ENCODE results near the gene DLG1.

Gene DLG1

DNA sequence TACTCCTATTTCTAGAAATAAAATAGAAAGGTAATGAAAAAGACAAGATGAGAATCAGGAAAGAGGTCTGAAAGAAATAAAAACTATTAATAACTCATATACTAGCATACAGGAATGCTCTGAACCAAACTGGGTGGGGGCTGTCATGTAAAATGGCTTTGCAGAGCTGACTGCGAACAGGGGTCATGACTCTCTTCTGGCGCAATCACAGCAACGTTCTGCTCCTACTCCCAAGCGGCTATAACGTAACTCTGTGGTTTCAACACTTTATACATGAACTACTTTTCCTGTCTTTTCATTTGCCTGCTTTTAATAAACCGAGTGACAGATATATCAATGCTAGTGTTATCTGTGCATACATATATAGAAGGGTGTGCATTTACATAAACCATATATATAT lies 116.7 kb downstream of the DLG1 start:
- DNase-seq (ENCODE audit: low read depth in 1 of 2, low spot score in 1 of 2) = no peak

DNA sequence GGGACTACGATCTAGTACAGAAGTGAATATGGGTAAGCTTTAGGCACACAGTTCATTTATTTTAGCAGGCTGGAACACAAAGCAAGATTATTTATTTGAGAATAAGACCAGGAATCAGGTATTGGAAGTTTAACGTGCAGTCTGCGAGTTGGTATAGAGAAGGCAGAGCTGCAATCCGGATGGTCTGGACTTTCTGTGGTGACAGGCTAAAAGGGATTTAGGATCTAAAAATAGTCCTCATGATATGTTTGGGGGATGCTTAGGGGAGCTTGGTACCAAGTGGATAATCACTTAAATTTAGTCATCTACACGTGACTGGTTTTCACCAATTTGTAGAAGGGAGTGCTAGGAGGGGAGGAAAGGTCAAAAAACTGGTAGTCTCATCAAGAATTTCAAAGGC lies 119.4 kb downstream of the DLG1 start:
- DNase-seq (ENCODE audit: low read depth in 1 of 2, low spot score in 1 of 2) = no peak

DNA sequence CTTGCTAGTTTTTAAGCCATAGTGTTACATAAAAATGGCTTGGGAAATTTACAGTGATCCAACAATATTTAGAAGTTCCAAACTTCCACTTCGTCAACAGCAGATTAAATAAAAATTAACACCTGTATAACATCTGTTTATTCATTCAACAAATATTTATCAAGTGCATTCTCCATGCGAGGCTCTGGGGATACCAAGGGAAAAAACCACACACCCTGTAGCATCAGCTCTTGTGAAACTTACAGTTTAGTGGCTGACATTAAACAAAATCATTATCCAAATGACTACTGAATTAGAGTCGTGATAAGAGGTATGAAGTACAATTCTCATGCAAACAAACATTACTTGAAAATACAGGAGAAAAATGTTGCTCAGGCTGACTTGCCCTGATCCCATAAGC lies 122.9 kb downstream of the DLG1 start:
- no peak for DNase-seq (ENCODE audit: low read depth in 1 of 2, low spot score in 1 of 2)

DNA sequence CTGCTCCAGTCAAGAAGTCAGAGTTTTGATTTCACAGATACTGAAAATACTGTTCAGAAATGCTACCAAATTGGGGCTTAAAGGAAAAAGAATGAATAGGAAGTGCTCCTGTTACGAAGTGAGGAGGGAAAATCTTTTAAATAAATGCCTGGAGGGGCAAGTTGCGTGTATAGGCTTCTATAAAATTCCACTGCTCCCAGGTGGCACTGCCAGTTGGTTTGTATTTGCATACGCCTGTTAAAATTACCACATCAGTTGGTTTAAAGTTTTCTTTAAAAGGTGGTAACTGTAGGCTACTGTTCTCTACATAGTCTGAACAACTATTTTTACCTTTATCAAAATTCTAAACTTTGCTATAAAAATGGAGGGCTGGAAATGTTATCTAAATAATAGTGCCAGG lies 123.5 kb downstream of the DLG1 start:
- no peak for DNase-seq (ENCODE audit: low read depth in 1 of 2, low spot score in 1 of 2)

DNA sequence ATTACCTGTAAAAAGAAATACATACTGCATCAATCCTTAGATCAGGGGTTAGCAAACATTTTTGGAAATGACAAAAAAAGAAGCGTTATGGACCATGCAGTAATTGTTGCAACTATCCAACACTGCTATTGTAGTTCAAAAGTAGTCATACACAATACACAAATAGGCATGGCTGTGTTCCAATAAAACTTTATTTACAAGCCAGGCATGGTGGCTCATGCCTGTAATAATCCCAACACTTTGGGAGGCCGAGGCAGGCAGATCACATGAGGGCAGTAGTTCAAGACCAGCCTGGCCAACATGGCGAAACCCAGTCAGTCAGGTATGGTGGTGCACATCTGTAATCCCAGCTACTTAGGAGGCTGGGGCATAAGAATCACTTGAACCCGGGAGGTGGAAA lies 124.8 kb downstream of the DLG1 start:
- no peak for DNase-seq (ENCODE audit: low read depth in 1 of 2, low spot score in 1 of 2)

DNA sequence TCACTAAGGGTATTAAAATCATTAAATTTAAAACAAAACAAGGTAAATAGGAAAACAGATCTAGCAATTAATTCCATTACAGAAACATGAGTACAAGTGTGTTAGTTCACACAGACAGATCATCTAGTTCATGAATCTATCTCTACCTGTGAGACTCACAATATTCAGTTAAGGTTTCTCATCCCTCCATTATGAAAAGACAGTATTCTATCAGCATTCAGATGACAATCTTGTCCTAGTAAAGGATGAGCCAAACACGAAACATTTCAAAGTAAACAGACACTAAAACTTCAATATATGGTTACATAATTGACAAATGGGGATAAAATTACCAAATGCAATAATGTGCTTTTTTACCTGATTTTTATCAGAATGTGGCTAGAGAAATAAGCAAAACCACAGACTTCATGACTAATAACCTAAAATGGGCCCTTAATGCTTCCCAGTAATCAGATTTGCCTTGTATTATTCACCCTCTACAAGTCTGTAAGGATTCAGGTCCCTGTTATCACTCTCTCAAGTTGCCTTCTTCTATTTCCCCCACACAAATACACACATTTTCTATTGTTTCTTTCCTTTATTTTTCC lies 126.8 kb downstream of the DLG1 start:
- DNase-seq (ENCODE audit: low read depth in 1 of 2, low spot score in 1 of 2) = no peak

DNA sequence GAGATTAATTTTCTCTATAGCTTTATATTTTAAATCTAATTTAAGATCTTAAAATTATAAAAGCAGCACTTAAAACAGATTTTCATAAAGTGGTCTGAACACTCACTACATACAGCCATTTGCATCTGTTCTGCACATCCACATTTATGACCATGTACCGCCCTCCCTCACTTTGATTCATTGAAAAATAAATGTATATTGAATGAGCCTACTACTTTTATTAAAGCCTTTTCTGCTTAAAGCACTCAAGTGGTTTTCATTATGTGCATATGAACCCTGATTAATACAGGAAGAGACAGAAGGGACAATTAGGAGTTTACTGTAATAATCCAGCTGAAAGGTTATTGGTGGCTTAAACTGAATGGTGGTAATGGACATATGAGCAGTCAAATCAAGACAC lies 129.4 kb downstream of the DLG1 start:
- no peak for DNase-seq (ENCODE audit: low read depth in 1 of 2, low spot score in 1 of 2)

DNA sequence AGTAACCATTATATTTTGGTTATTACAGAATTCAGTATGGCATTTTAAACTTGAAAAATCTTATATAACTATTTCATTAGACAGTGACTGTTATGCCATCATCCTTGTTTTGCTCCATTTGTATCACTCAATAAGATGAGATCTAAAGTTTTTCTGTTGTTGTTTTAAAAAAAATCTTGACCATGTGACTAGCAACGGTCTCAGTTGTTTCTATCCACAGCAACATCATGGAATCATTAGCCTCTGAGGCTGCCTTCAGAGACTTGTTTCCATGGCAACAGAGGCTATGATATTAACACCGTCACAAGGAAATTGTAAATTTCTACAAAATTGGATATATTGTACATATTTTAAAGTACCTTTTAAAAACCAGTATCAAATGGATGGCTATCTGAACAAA lies 129.8 kb downstream of the DLG1 start:
- no peak for DNase-seq (ENCODE audit: low read depth in 1 of 2, low spot score in 1 of 2)

DNA sequence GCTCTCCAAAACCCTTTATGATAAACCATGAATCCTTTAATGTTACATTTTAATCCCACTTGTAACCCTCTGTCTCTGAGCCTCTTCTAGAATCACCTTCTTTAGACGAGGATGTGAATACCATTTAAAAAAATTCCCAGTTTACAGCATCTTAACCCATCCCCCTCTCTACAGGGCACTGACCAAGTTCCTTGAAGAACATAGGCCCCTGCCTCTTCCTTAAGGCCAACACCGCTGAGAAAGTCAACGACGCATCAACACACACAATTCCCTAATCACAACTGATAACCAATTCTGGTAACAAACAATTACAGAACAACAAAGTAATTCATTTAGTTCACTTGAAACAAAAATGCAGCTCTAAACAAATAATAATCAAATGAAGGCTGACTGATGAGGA lies 130.3 kb downstream of the DLG1 start:
- no peak for DNase-seq (ENCODE audit: low read depth in 1 of 2, low spot score in 1 of 2)

DNA sequence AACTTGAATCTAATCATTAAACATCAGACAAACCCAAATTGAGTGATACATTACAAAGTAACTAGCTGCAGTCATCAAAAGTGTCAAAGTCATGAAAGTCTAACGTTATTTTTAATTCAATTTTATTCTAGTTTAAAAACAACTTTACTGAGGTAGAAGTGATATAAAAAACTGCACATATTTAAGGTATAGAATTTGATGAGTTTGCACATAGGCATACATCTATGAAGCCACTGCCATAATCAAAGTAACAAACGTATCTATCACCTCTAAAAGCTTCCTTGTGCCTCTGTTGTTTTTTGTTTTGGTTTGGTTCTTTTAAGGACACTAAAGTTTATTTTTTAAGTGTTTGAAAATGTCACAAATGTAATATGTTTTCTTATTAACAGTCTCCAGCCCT lies 130.9 kb downstream of the DLG1 start:
- DNase-seq (ENCODE audit: low read depth in 1 of 2, low spot score in 1 of 2) = no peak

DNA sequence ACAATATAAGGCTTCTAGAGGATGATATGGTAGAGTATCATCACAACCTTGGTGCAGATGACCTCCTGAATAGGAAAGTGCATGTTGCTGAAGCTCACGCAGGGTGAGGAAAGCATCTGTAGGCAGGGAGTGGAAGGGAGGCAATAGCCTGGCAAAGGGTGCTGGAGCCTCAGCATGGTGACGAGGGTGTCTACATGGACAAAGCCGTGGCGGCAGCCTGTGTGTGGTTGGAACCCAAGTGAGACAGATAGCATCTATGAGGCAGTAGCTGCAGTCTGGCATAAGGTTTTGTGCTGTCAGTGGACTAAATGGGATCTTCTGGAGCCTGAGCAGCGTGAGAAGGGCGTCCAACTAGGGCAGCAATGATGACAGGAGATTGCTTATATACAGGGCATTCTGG lies 132.5 kb downstream of the DLG1 start:
- no peak for DNase-seq (ENCODE audit: low read depth in 1 of 2, low spot score in 1 of 2)

DNA sequence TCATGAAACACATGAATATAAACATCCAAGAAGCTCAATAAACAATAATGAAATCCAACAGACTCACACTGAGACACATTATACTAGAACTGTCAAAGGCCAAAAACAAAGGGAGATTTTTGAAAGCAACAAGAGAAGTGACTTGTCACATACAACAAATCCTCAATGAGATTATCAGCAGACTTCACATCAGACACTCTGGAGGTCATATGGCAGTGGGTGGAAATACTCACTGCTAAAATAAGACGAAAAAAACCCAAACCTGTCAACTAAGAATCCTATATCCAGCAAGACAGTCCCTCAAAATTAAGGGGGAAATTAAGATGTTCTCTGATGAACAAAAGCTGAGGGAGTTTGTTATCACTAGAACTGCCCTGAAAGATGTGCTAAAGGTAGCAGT lies 143.4 kb downstream of the DLG1 start:
- no peak for DNase-seq (ENCODE audit: low read depth in 1 of 2, low spot score in 1 of 2)

DNA sequence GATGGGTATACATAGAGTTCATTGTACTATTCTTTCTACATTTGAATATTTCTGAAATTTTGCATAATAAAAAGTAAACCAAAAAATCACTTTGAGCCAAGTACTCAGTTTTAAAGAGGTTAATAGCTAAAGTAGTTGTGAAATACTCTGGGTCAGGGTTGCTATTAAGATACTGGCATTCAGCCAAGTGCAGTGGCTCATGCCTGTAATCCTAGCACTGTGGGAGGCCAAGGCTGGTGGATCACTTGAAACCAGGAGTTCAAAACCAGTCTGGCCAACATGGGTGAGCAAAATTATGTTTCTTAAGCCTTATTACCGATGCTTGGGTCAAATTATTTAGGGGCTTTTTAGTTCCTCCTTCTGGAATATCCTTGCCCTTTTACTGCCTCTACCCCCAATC lies 146.8 kb downstream of the DLG1 start:
- DNase-seq (ENCODE audit: low read depth in 1 of 2, low spot score in 1 of 2) = no peak

DNA sequence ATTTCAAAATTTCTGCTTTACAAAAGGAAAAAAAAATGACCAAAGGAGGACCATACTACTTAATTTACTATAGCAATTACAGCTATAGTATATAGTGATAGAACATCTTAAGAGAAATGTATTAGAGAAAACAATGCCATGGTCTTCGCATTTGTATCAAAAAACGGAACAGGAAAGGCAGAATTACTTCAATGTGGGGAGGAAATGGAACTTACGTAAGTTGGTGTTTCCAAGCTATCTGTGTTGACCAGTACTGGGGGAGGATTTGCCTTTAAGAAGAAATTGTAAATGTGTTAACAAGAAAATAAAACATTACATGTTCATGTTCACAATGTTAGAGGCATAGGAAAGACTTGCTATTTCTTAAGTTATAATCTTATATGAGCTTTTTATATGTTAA lies 148.9 kb downstream of the DLG1 start:
- no peak for DNase-seq (ENCODE audit: low read depth in 1 of 2, low spot score in 1 of 2)

DNA sequence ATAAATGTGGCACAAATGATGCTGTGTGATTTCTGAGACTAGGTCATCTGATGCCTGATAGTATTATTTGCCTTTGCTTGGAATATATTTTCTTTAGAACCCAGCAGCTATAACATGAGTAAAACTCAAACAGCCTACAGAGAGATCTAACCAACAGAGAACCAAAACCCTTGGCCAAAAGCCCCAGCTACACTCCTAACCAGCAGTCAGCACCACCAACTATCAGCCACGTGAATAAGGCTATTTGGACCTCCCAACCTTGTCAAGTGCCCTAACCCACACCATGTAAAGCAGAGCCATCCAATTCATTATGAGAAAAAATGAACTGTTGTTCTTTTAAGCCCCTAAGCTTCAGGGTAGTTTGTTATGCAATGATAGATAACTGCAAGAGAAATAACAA lies 154.2 kb downstream of the DLG1 start:
- DNase-seq (ENCODE audit: low read depth in 1 of 2, low spot score in 1 of 2) = no peak

DNA sequence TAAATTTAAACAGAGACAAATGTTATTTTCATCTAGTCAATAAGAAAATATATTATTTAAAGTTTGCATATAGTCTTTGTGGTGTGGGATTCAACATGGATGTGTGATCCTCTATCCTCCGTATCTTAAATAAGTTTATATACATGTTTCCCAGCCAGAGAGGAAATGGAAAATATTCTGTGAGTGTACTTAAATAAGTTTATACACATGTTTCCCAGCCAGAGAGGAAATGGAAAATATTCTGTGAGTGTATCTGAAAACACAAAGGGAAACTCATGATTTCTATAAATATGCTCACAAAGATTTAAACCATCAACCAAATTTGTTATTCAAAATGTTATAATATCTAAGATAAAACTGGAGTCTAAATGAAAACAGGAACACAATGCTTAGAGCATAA lies 158.8 kb downstream of the DLG1 start:
- no peak for DNase-seq (ENCODE audit: low read depth in 1 of 2, low spot score in 1 of 2)

DNA sequence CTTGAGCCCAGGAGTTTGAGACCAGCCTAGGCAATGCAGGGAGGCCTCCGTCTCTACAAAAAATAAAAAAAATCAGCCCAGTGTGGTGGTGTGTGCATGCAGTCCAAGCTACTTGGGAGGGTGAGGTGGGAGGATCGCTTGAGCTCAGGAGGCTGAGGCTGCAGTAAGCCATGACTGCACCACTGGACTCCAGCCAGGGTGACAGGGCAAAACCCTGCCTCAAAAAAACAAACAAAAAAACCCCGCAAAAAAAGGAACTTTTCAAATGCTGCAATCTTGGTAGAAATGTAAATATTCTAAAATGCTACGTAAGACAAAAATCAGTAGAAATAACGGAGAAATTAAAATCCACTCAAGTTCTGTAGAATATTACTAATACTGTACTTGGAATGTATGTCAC lies 160.7 kb downstream of the DLG1 start:
- no peak for DNase-seq (ENCODE audit: low read depth in 1 of 2, low spot score in 1 of 2)

DNA sequence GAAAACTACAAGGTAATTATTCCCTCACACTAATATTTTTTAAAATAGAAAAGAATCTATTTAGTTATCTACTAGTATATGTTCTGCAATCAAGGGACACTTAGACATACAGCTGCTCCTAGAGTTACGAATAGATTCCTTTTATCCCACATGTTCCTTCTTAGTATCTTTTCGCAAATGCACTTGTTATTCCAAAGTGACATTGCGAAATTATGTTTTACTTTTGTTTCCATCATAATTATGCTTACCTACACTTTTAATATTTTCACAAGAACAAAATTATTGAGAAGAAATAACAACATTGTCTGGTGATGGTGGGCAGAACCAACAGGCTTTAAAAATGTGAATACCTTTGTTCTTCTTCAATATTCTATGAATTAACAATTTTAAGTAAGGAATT lies 161.7 kb downstream of the DLG1 start:
- DNase-seq (ENCODE audit: low read depth in 1 of 2, low spot score in 1 of 2) = no peak

DNA sequence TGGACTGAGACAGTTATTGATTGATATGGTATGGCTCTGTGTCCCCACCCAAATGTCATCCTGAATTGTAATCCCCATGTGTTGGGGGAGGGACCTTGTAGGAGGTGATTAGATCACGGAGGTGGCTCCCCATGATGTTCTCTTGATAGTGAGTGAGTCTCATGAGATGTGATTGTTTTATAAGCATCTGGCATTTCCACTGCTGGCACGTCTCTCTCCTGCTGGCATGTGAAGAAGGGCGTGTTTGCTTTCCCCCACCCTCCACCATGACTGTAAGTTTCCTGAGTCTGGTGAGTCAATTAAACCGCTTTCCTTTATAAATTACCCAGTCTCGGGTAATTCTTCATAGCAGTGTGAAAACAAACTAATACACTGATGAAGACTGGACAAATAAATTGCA lies 163.2 kb downstream of the DLG1 start:
- no peak for DNase-seq (ENCODE audit: low read depth in 1 of 2, low spot score in 1 of 2)

DNA sequence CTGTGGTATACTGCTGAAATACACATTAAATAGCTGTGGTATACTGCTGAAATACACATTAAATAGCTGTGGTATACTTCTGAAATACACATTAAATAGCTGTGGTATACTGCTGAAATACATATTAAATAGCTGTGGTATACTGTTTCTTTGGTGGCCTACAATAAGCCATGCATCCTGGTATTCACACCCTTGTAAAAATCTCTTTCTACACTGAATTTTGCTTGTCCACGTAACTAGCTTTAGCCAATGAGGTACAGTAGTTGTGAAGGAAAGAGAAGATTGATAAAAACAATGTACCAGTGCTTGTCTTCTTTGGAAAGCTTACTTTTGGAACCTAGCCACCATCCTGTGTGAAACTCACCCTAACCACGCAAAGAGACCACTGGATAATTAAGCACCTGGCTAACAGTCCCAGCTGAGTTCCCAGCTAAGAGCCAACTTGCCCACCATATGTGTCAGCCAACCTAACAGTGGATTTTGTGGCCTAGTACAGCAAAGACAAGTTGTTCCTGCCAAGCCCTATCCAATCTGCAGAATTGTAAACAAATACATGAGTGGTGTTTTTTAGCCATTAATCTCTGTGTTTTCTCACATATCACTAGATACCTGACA lies 165.4 kb downstream of the DLG1 start:
- DNase-seq (ENCODE audit: low read depth in 1 of 2, low spot score in 1 of 2) = no peak

DNA sequence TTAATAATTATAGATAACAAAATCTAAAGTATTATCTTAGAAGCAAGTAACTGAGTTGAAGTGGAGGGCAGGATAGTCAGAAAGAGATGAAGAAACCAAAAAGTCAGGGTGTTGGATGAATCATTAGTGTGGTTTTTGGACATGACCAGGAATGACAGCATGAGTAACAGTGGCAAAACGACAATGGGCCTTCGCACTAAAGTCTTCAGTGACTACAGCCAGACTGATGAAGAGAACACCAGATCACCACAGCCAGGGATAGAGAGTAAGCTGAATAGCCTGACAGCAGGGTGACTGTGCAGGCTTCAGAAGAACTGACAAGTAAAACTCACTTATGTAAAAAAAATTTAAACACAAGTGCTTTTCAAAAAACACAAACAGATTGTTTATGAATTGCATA lies 172.8 kb downstream of the DLG1 start:
- no peak for DNase-seq (ENCODE audit: low read depth in 1 of 2, low spot score in 1 of 2)

DNA sequence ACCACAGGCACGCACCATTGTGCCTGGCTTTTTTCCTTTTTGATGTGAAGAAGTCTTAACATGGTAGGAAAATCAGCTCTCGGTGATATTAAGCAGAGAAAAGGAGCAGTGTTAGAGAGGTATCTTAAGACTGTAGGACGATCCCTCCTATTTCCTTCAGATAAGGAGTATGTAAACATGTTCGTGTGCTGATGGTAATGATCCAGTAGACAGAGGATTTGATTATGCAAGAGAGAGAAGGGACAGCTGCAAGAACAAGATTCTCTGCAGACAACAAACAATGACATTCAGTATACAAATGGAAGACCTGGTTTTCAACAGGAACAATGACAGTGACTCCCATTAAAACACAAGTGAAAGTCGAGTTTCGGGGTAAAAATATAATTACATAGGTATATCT lies 173.7 kb downstream of the DLG1 start:
- no peak for DNase-seq (ENCODE audit: low read depth in 1 of 2, low spot score in 1 of 2)

DNA sequence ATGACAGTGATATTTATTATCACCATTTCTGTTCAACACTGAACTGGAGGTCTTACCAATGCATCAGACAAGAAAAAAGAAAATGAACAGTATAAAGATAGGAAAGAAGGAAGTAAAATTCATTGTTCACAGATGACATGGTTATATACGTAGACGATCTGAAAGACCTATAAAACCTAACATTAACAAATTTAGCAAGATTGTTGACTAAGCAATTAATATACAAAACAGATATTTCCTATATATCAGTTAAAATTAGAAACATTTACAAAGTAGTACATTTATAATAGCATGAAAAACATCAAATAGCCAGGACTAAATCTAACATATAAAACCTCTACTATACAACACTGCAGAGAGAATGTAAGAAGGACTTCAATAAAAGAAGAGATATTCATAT lies 176.0 kb downstream of the DLG1 start:
- no peak for DNase-seq (ENCODE audit: low read depth in 1 of 2, low spot score in 1 of 2)

DNA sequence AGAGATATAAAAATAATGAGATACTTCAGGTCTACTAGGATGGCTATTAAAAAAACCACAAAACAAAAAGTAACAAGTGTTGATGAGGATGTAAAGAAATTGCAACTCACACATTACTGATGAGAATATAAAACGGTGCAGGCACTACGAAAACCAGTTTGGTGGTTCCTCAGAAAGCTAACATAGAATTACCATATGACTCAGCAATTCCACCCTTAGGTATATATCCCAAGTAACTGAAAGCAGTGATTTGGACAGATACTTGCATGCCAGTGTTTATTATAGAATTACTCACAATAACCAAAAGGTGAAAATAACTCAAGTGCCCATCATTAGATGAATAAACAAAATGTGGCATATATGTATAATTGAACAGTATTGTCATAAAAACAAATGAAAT lies 181.3 kb downstream of the DLG1 start:
- DNase-seq (ENCODE audit: low read depth in 1 of 2, low spot score in 1 of 2) = no peak
